ENCODE measurements around the gene ABRACL.

DNA sequence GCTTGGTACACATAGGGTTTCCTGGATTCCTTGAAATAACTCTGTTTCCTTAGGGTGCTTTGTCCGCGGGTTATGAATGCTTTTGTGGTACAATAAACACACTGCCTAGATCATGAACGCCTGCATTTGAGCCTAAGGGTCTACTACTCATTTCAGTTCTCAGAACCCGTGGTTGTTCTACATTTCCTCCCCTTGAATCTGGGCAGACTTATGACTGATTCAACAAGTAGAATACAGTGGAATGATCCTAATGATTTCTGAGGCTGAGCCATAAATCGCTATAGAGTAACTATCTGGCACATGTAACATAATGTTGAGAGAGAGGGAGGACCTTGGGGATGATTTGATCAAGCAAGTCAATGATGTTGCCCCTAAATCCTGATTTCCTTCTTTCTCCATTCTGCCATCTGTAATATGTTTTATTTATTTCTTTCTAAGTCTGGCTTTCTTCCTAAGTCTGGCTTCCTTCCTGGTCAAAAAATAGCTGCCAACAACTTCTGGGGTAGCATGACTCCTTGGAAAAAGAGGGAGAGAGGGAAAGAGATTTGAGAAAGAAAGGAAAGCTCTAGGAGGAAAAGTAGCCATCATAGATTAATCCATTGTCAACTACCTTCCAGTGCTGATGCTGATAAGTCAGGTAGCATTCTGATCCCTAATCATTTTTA lies 23.0 kb downstream of the ABRACL start:
- no peak for TF ChIP-seq EP300 (IDR thresholded peaks at IDR 0.05)
- TF ChIP-seq CTCF (IDR thresholded peaks at IDR 0.05), result no peak

Measured in ovary (tissue), 3 donors.